ENCODE measurements around the gene CEPT1.

Gene CEPT1

DNA sequence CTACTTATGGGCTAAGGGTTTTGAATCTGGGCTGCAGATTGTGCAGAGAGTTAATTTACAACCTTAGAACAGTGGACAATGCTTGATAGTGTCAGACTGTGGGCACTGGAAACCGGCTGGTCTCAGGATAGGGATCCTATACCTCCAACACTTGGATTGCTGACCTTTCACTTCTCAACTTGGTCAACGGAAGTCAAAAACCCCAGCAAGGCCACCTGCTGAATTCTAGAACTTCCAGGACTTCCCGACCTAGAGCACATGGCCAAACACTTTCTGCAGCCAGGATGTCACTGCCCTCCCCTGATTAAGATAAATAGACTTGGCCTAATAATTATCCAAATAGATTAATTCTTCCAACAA, 60.8 kb downstream of the CEPT1 start:
- H3K4me1 ChIP-seq: peaks cover 16% of the 10 kb centered on the region
- no peak overlapping the region for H2AFZ ChIP-seq
- H3K79me2 ChIP-seq: no peaks in the 10 kb centered on the region
- H3K9me3 ChIP-seq (ENCODE audit: control insufficient read depth, low read length): no peaks in the 10 kb centered on the region
- TF ChIP-seq, protein P1, sequence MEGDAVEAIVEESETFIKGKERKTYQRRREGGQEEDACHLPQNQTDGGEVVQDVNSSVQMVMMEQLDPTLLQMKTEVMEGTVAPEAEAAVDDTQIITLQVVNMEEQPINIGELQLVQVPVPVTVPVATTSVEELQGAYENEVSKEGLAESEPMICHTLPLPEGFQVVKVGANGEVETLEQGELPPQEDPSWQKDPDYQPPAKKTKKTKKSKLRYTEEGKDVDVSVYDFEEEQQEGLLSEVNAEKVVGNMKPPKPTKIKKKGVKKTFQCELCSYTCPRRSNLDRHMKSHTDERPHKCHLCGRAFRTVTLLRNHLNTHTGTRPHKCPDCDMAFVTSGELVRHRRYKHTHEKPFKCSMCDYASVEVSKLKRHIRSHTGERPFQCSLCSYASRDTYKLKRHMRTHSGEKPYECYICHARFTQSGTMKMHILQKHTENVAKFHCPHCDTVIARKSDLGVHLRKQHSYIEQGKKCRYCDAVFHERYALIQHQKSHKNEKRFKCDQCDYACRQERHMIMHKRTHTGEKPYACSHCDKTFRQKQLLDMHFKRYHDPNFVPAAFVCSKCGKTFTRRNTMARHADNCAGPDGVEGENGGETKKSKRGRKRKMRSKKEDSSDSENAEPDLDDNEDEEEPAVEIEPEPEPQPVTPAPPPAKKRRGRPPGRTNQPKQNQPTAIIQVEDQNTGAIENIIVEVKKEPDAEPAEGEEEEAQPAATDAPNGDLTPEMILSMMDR (IDR thresholded peaks at IDR 0.05): no peak
- H3K27ac ChIP-seq: no peak overlapping the region
- H3K27me3 ChIP-seq (ENCODE audit: control insufficient read depth, insufficient read depth, low read length): no peaks in the 10 kb centered on the region
- H3K9ac ChIP-seq: no peak overlapping the region
- no peaks in the 10 kb centered on the region for H3K36me3 ChIP-seq (ENCODE audit: control insufficient read depth, insufficient read depth, low read length)
- H3K4me2 ChIP-seq (ENCODE audit: low read length): peak overlapping the region; percentile 26
- H3K4me3 ChIP-seq (ENCODE audit: low read depth, low read length): peak overlapping the region; percentile 15

- Histone ChIP-seq H3K79me2 (no peaks in the 10 kb centered on the region), H3K9me3 (ENCODE audit: control insufficient read depth, low read length) (no peaks in the 10 kb centered on the region), H3K27ac (peak overlapping the region; percentile 32), H3K4me1 (peaks cover 16% of the 10 kb centered on the region), H3K36me3 (ENCODE audit: control insufficient read depth, insufficient read depth, low read length) (no peaks in the 10 kb centered on the region), H3K4me3 (ENCODE audit: low read depth, low read length) (peak overlapping the region; percentile 32), H3K27me3 (ENCODE audit: control insufficient read depth, insufficient read depth, low read length) (no peaks in the 10 kb centered on the region), H3K9ac (no peak overlapping the region), H3K4me2 (ENCODE audit: low read length) (peak overlapping the region; percentile 56), H2AFZ (no peak overlapping the region)
- TF ChIP-seq, protein P1 (IDR thresholded peaks at IDR 0.05): no peak
These were observed 61.5 kb downstream of the CEPT1 start for GRCh38 chr1:111201275-111202090.

DNA sequence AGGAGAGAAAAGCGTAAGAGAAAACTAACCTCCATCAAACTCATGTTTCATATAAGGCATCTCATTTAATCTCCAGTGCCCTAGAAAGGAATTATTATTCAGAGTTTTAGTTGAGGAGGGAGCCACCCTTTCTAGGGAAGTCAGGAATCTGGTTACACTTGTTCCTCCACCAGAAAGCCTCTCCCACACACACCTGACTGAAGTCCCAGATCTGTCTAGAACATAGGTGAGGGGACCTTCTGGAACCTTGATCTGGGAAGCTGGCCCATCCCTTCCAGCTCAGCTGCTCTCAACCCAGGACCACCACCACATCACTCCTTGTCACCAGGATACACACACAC, 62.3 kb downstream of the CEPT1 start:
- Histone ChIP-seq H3K27ac (no peak overlapping the region), H3K79me2 (no peaks in the 10 kb centered on the region), H3K4me2 (ENCODE audit: low read length) (peak overlapping the region; percentile 88), H3K9me3 (ENCODE audit: control insufficient read depth, low read length) (no peaks in the 10 kb centered on the region), H3K9ac (no peak overlapping the region), H3K36me3 (ENCODE audit: control insufficient read depth, insufficient read depth, low read length) (no peaks in the 10 kb centered on the region), H3K4me3 (ENCODE audit: low read depth, low read length) (no peak overlapping the region), H3K27me3 (ENCODE audit: control insufficient read depth, insufficient read depth, low read length) (no peaks in the 10 kb centered on the region), H3K4me1 (peaks cover 16% of the 10 kb centered on the region), H2AFZ (no peak overlapping the region)
- TF ChIP-seq, protein P1 (IDR thresholded peaks at IDR 0.05): no peak

DNA sequence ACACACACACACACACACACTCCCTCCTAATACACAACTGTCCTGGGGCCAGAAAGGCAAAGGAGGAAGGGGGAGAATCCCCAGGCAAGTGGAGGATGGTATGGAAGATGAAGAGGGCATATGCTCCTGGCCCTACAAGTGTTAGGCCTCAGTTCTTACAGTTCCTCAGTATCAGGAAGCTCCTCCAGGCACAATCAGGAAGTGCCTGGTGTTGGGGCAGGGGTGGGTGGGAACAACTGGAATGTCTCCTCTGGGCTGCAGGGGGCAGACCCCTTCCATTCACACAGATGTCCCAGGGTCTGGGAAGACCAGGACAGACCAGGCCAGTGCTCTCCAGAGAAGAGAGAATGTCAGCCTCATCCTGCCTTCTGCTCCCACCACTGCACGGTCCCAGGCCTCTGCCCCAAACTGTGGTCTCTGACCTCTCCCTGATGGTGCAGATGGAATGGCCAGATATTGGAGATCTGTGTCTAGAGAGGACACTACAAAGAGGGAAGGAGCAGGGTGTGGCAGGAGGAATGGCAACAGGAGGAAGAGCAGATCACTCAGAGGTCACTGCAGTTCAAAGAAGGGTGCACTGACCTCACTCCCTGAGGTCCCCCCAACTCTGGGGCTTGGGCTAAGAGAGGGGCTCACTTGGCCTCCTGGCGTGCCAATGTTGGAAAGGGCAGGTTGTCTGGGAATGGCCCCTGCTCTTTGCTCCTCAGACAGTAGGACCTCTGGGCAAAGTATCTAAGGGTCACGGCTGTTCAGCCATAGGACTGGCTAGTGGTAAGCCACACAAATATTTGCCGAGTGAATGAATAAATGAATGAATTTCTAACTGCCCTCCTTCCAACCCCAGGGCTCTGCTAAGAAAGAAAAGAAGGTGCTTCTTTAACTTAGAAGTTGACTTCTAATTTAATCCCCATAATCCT, 62.9 kb downstream of the CEPT1 start:
- peak overlapping the region; percentile 93 for H3K27ac ChIP-seq
- TF ChIP-seq, protein P1 (IDR thresholded peaks at IDR 0.05): no peak

More for the DNA sequence above, 62.9 kb downstream of the CEPT1 start:
- H3K4me2 ChIP-seq (ENCODE audit: low read length): peak overlapping the region; percentile 88
- H2AFZ ChIP-seq: peak overlapping the region; percentile 73
- H3K27me3 ChIP-seq (ENCODE audit: control insufficient read depth, insufficient read depth, low read length): no peaks in the 10 kb centered on the region
- no peaks in the 10 kb centered on the region for H3K36me3 ChIP-seq (ENCODE audit: control insufficient read depth, insufficient read depth, low read length)
- no peaks in the 10 kb centered on the region for H3K9me3 ChIP-seq (ENCODE audit: control insufficient read depth, low read length)
- H3K4me1 ChIP-seq: peaks cover 16% of the 10 kb centered on the region
- no peak overlapping the region for H3K9ac ChIP-seq
- H3K4me3 ChIP-seq (ENCODE audit: low read depth, low read length): peak overlapping the region; percentile 82
- H3K79me2 ChIP-seq: no peaks in the 10 kb centered on the region
